Measurements from ENCODE around the gene IST1.

The IST1 gene

GRCh38 chr16:71965223-71965622 is 69.9 kb downstream of the IST1 start:
- no peak for DNase-seq (ENCODE audit: low spot score)

GRCh38 chr16:71966932-71967331 is 71.6 kb downstream of the IST1 start:
- DNase-seq (ENCODE audit: low spot score): no peak

- no peak for DNase-seq (ENCODE audit: low spot score)
Measured at GRCh38 chr16:71969353-71969752, 74.0 kb downstream of the IST1 start.

GRCh38 chr16:71971571-71971970 is 76.2 kb downstream of the IST1 start:
- DNase-seq (ENCODE audit: low spot score): no peak

GRCh38 chr16:71972356-71972755 is 77.0 kb downstream of the IST1 start:
- DNase-seq (ENCODE audit: low spot score): no peak

- no peak for DNase-seq (ENCODE audit: low spot score)
Measured at GRCh38 chr16:71973001-71973400, 77.7 kb downstream of the IST1 start.

GRCh38 chr16:71974068-71974818 is 78.9 kb downstream of the IST1 start:
- no peak for DNase-seq (ENCODE audit: low spot score)
